GM21786 (cell line): ENCODE results near the gene CHAT.

Source experiments
- ATAC-seq: cut with Tn5 transposase; IDR thresholded peaks from one replicate; pipeline ENCODE4 v1.9.1; 2021; ENCODE audit not compliant: unreplicated experiment

The CHAT gene

DNA sequence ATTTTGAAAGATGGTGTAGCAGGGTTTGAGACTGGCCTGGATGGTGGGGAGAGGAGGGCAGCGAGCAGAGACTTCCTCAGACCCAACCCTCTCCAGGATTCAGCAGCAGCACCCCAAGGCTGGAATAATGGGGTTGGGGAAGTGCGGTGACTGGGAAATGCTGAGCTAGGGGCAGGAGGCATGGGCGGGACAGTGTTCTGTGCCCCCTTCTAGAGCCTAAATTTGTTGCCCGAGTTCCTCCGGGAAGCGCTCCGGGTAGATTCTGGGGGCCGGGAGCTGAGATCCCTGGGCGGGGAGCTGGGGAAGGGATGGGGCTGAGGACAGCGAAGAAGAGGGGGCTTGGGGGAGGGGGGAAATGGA, at the start of gene CHAT:
TSS of gene CHAT (plus strand) at position 156 of the 360 bp plus-strand sequence. CDS start at position 309, 153 bp downstream.
- no peak for ATAC-seq

DNA sequence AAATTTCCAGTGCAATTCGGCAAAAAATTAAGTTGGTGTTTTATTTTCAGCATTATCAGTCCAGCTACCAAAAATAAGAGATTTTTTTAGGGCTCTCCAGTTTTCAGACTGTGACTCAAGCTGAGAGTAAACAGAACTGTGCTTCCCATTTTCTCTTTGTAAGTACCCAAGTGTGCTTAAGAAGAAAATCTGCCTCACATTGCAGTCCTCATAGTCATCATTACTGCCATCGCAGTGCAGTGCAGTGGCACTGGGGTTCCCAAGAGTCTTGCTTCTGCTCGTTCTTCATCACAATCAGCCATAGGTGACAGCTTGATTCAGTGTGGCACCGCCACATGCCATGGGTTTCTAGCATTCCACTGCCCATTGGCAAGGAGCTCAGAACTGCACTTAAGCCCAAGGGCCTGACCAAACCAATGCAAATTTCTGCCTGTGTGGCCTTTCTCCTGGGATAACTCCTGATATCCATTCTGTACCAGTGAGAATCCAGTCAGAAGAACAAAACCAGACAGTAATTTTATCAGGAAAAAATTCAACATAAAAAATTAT, 49.3 kb upstream of the CHAT start:
- ATAC-seq, result no peak

DNA sequence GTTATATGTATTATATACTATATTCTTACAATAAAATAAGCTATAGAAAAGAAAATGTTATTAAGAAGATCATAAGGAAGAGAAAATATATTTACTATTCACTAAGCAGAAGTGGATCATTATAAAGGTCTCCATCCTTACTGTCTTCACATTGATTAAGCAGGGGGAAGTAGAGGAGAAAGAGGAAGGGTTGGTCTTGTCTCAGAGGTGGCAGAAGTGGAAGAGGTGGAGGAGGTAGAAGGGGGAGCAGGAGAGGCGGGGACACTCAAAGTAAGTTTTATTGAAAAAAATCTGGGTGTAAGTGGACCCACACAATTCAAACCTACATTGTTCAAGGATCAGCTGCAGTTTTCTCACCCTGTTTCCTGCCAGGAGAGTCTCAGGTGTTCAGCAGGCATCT, 46.0 kb upstream of the CHAT start:
- ATAC-seq, result no peak

DNA sequence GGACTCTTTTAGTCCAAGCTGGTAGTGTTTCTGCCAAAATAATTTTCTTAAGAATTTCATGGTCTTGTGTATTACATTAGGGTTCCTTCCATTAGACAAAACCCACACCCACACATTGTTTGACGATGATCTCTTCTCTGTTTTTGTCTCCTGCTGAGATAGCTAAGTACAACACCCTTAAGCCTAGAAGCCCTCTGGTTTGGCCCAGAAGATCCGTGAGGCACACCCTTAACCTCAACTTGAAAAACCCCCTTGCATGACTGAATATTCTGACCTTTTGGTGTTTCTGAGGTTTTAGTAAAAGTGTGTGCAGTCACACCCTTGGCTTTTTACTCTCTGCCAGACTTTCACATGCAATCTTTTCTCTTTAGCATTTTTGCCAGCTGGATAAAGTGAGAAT, 45.6 kb upstream of the CHAT start:
- no peak for ATAC-seq

DNA sequence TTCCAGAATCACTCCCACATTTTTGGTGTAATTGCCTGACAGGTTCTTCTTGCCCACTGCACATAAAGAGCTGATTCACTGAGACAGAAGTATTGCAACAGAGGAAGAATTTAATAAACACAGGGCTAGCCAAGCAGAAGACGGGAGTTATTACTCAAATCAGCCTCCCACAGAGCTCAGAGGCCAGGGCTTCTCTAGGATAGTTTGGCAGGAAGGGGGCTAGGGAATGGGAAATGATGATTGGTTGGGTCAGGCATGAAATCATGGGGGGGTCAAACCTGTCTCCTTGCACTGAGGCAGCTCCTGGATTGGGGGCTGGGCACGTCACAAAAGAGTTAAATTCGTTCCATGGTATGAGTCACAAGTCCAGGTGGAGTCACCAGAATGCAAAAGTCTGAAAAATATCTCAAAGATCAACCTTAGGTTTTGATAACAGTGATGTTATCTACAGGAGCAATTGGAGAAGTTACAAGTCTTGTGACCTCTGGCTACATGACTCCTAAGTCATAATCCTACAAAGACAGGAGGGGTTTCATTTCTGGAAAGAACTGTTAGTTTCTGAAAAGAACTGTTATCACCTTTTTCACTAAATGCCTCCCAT, 44.7 kb upstream of the CHAT start:
- no peak for ATAC-seq

DNA sequence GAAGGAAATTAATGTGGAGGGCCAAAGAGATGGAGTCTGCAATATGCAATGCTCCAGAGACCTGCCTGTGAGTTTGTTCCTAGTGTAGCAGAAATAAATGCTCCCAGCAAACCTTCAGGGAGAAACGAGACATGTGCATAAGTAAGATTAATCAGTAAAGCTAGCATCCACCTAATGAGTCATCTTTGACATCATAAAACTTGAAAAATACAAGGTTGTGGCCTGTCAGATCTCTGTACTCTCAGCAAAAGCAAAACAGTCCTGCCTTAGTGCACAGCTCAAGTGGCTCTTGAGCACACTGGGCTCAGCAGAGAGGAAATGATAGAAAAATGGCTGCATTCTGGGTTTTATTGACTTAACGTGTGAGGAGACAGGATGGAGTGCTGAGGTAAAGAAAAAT, 42.4 kb upstream of the CHAT start:
- ATAC-seq, result no peak

DNA sequence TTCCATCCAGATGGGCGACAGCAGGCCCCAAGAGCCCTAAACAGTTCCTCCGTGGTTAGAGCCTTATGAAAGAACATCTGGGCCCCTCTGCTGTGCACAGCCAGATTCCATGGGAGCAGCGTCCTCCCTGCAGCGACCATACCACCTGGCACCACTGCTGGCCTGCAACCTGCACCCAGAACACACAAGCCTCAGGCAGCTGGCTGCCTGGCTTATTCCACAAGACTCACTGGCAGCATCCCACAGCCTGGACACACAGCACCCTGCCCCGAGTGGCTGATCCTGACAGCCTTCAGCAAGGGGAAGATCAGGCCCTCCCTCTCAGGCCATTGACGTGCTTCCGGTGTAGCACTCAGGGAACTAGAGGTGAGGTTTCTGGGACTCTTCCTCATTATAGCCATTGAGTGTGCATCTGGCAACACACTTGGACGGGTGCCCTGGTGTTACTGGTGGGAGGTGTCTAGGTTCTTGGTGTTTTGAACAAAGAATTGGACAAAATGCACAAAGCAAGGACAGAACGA, 41.2 kb upstream of the CHAT start:
- ATAC-seq, result no peak

DNA sequence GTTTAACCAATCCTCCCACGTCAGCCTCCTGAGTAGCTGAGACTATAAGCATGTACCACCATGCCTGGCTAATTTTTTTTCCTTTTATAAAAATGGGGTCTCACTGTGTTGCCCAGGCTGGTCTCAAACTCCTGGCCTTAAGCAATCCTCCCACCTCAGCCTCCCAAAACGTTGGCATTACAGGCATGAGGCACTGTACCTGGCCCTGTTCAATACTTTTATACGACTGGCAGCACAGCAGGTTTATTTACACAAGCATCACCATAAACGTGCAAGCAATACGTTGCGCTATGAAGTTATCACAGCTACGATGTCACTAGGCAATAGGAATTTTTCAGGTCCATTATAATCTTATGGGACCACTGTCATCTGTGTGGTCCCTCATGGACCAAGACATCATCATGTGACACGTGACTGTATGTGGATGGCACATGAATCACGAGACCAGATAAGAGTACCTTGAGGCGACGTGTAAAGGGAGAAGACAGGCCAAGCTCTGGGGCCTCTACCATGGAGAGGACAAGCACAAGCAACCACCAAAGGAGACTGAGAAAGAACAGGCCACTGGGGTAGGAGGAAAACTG, 38.3 kb upstream of the CHAT start:
- ATAC-seq, result no peak

DNA sequence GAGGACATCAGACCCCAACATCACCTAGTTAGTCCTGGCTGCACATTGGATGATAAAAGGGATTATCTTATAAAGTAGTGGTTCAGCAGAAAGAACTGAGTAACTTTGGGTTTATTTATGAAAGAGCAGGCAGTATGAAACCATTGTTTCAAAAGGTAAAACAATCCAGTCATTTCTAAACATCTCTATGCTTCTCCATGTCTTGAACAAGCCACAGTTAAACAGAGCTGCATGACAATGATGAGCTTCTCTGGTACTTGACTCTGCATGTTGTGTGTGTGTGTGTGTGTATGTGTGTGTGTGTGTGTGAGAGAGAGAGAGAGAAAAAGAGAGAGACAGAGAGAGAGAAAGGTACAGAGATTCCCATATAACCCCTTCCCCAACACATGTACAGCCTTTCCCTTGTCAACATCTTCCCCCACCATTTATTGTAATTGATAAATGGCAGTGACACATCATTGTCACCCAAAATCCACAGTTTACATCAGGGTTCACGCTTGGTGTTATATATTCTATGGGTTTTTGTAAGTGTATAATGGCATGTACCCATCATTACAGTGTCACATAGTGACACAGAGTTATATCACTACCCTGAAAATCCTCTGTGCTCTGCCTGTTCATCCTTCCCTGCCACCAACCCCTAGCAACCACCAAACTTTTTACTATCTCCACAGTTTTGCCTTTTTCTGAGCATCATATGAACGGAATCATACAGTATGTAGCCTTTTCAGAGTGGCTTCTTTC, 36.5 kb upstream of the CHAT start:
- ATAC-seq, result no peak

DNA sequence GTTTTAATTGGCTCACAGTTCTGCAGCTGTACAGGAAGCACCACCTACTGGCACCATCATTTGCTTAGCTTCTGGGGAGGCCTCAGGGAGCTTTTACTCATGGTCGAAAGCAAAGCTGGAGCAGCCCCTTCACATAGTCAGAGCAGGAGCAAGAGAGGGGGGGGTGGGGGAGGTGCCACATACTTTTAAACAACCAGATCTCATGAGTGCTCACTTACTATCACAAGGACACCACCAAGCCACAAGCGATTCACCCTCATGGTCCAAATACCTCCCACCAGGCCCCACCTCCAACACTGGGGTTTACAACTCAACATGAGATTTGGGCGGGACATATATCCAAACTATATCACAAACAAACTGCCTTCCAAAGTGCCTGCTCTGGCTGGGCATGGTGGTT, 35.4 kb upstream of the CHAT start:
- ATAC-seq, result no peak

DNA sequence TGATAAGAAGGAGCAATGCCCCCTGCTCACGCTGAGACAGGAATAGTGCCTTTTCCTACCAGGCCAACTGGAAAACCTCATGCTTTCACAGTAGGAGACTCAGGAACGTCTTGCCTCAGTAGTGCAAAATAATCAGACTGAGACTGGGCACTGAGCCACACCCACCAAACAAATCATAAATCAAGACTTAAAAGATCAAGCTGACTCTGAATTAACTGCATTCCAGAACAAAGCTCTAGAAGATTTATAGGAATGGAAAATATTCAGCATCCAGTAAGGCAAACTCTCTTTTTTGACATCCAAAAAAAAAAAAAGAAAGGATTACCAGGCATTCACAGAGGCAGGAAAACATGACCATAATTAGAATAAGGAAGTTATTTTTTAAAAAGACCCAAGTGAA, 34.2 kb upstream of the CHAT start:
- ATAC-seq, result no peak

DNA sequence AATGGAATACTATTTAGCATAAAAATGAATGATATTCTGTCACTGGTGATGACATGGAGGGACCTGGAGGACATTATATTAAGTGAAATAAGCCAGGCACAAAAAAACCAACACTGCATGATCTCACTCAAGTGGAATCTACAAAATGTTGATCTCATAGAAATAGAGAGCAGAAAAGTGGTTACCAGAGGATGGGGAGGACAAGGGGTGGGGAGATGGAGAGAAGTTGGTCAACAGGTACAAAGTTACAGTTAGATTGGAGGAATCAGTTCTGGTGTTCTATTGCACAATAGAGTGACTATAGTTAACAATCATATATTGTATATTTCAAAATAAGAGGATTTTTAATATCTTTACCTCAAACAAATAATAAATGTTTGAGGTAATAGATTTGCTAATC, 28.4 kb upstream of the CHAT start:
- ATAC-seq, result no peak

DNA sequence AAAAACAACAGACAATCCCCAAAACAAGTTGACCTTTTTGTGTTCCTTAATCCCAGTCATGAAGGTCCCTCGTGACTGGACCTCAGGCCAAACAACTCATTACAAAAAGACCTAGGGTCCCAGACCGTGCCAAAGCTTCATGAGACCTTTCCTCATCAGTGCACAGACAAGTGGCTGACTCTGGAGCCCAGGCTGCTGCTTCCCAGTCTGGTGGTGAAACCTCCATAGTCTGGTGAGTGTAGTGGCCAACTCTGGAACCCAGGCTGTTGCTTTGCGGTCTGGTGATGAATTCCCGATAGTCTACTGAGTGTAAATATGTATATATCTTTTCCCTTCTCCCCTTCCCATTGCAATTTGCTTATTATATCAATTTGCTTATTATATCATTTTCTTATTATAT, 25.9 kb upstream of the CHAT start:
- ATAC-seq, result no peak

DNA sequence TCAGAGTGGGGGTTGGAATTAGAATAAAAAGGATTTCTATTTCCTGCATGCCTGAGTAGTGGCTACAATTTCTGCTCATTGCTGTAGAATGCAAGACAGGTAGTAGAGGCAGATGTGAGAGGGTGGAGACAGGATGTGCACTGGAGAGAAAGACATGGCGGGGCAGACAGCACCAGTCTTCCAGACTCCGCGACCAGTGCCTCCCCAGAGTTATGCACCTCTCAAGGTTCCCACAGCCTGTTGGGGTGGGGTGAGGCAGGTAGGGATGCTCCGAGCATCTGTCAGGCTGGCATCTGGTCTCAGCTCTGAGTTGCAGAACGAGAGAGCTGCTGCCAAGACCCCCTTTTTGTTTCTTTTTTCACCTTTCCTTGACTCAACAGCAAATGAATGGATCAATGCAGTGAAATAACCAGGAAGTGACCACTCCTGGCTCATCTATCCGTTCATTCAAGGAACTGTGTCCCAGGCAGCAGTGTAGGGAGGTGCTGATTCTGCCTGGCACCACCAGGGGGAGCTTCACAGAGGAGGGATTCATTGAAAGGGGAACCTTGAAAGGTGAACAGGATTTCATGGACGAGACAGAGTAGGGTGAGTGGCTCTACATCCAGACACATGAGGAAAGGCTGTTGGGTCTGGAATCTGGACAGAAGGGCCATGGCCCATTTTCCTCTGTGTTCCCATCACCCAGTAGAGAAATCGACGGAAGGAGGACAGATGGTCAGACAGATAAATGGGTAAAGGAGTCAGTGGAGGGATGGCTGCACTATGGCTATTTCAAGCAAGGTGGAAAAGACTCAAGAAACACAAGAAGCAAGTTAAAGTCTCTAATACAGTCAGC, 20.9 kb upstream of the CHAT start:
- ATAC-seq, result no peak

DNA sequence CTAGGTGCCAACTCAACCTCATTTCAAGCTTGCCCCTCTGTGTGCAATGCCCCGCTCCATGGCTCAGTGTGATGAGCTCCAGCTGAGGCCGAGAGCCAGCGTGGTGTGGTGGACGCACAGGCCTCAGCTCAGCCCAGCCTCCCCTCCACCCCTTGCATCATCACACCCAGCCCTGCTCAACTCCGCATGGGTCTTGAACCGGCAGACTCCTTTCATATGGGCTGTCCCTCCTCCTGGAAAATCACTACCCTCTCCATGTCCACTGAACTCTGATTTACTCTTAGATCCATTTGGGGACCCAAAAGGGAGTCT, 20.3 kb upstream of the CHAT start:
- no peak for ATAC-seq

DNA sequence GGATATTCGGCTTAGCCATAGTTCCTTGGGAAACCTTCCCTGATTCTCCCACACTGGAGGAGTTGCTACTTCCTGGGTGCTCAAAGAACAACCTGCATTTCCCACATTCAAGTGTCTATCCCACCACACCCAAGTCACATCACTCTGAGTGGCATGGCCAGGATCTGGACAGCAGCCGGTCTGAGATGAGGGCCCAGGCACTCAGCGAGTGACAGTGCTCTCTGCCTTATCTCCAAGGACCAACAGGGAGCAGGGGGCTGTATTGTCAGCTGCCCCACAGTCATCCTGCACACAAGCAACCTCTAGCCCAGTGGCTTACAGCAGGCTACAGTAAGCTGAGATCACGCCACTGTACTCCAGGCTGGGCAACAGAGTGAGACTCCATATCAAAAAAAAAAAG, 19.8 kb upstream of the CHAT start:
- ATAC-seq, result no peak

DNA sequence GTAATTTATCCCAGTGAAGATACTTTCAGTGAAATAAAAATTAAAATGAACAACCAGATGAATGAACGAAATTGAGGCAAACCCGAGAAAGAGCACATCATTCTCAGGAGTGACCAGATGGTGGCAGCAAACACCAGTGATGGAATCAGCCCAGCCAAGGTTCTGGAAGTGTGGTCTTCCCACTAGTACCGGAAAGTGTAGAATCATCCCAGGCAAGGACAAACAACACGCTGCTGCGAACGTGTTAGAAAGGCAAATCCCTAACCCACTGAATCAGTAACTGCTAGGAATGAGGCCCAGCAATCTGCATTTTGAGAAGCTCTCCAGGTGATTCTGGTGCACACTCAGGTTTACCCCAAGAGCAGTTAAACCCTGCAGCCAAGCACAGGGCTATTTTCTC, 19.2 kb upstream of the CHAT start:
- ATAC-seq, result peak; percentile 46

DNA sequence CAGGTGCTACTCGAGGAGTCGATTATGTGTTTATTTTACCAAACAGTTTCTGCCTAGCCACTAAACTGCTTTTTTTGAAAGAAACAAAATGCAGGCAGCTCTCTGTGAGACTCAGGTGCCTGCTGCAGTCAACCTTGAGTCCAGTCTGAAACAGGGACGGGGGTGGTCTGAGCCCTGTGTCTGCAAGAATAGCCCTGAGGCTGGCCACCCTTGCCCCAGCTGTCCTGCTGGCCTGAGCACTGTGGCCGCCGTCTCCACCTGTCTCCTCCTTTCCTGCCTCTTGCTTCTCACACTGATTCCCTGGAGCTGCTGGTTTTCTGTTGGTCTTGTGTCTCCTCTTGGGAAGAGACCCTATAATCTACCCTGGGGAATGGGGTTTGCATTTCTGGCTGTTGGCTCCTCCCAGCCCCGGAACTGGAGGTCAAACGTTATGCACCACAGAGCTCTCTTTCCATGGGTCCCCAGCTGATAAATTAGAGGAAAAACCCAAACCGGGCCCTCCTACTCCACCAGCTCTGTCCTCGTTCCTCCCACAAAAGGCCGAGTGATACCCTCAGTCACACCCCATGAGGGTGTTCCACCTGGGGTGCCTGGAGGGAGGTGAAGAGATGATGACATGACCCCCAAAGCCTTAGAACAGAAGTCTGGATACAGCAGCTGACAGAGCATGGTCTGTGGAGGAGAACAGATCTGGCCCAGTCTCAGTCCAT, 18.7 kb upstream of the CHAT start:
- ATAC-seq, result no peak

DNA sequence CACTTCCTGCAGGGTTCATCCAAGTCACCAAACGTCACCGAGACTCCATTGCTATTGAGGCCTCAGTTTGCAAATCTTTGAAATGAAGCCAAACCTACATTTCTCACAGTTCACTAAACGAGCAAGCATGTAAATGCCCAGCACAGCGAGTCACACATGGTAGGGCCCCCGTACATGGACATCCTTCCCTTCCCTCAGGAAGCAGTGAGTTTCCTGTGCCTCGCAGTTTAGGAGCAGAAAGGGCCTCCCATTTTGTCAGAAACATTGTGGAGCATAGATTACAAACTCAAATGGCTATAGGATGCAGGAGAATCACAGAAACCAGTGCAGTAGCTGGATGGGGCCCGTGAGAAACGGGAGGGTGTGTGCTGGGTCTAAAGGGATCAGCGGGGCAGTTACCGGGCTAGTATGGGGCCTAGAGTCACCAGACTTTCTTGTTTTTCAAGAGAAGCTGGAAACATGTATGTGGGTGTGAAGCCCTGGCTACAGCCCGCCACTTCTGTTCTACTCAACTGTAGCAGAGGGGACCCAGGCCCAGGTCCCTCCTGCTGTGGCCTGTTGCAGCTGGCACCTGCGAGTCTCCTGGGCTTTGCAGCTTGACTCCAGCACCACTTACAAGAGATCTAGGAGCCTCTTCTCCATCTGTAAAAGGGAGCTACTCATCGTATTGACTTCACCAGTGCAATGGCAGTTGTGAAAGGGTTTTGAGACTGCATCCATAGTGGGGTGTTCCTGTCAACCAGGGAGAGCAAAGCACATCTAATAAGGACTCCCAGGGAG, 17.9 kb upstream of the CHAT start:
- ATAC-seq, result no peak

DNA sequence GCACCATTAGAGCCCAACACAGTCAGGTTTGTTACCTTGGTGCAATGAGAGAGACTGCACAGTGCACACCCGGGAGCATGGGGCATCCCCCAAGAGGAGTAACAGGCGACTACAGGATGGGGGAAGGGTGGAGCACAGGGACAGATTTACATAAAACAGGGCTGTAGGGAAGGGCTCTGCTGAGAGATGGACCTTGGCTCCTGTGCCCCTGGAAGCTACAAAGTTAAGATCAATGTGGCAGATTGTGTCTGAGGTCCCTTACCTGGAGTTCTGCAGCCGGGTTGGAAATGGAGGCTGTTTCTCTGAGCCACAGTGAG, 17.4 kb upstream of the CHAT start:
- ATAC-seq, result no peak
